Inflammatory macrophage (primary cell): ENCODE data around the gene SLC4A5.
"Not testable (repeated sequence)": the region's sequence is repeated elsewhere in the genome, so short reads cannot be mapped to it uniquely, and the experiment has no call there.

Source experiments
- DNase-seq, 2 donors: peaks; one replicate each; pipeline ENCODE4 v3.0.0-alpha.2; 2020 to 2022

The SLC4A5 gene

GRCh38 chr2:74227646-74228045 is 115.6 kb downstream of the SLC4A5 start:
- no peak for DNase-seq

DNA sequence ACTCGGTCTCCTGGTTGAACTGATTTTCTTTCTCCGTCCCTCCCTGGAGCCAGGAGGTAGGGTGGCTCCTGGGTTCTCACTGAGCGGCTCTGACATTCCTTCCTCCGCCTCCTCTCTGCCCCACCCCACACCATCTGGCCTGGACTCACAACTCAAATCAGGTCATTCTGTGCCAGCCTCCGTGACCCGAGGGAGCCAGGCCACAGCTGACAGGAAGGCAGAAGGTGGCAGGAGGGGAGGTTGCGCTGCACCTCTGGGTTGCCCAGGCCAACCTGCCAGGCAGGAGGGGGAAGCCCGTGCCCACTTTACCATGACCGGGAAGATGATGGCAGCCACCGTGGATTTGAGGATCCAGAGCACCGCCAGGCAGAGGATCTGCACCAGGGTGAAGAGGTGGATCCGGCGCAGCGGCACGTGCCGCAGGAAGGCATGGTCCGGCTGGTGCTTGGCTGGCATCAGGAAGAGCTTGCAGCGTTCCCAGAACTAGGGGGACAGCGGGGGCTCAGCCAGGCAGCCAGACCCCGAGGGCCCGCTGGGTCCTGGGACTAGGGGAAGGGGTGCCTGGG is 116.5 kb downstream of the SLC4A5 start:
- DNase-seq: no peak

- DNase-seq: no peak
Measured at GRCh38 chr2:74225698-74226459, 117.3 kb downstream of the SLC4A5 start.

DNA sequence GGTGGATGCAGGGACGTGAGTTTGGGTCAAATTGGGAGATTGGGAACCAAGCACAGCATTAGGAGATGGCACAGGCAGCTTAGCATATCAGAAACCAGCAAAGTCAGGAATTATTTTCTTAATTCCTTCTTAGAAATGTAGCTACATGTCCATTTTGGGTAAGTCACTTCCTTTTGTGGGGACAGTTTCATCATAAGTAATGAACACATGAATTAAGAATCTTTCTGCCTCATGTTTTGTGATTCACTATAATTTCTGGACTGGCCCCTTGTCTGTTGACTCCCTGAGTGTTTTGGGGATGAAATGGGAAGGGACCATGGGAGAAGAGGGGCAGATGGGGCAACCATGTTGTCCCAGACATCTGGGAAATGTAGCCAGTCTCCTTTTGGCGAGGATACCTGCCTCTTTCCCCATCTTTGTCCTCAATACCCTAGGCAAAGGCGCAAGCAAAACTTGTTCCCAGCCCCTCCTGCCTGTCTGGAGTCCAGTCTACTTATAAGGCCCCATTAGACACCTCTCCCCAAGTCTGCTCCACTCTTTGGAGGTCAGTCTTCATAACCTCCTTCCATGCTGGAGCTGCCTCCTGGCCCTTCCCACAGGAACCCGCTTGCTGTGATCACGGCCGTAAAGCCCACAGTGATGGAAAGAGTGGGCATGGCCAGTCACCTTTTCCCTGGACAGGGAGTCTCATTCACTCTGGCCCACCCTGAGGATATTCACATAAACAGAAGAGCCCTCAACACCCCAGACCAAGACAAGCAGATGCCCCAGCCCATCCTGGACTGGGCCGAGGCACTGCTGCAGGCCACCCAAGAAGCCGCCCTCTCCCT is 119.1 kb downstream of the SLC4A5 start:
- DNase-seq: peak in 1 of 2 donors; percentile 32

GRCh38 chr2:74222300-74222650 is 120.9 kb downstream of the SLC4A5 start:
- DNase-seq: no peak

DNA sequence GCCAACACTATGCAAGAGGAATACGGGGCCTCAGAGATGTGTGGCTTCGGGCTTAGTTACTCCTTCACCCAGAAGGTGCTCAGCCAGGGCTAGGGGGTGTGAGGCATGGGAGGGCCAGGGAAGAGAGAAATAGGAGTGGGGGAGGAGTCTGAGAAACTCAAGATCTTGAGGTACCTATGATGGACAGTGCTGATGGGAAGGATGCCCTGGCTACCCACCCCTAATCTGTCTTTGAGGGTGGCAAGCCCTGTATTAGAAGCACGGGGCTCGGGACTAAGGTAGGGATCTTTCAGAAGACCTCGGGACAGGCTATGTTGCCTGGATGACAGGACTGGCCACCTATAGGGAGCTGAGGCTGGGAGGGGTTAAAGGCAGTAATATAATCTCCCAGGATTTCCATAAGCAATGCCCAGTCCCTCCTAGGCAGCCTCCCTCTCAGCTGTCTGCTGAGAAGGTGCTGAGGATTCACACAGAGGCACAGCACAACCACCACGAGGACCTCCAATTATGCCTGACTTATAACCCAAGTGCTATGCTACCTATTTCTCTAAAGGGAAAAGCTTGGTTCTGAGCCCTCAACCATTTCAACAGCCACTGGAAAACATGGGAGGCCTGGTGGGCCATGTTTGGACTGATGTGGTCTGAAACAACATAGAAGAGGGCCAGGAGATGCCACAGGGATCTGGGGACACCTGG is 121.5 kb downstream of the SLC4A5 start:
- DNase-seq: no peak

DNA sequence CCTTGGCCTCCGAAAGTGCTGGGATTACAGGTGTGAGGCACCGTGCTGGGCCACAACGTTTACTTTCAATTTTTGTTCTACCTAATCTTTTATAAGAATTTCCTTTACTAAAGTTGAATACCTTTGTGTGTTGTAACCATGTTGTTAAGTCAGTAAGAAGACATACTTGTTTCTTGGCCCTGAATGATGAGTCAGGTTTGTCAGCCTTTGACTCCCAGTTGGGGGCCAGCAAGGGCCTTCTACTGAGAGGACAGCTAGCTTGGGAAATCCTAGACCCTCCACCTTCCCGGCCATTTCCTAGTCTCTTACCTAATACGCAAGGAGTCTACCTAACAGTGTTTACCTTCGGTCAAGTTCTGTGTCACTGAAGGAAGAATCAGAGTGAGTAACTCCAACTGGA is 122.1 kb downstream of the SLC4A5 start:
- DNase-seq: no peak

GRCh38 chr2:74219846-74220486 is 123.2 kb downstream of the SLC4A5 start:
- DNase-seq: no peak

DNA sequence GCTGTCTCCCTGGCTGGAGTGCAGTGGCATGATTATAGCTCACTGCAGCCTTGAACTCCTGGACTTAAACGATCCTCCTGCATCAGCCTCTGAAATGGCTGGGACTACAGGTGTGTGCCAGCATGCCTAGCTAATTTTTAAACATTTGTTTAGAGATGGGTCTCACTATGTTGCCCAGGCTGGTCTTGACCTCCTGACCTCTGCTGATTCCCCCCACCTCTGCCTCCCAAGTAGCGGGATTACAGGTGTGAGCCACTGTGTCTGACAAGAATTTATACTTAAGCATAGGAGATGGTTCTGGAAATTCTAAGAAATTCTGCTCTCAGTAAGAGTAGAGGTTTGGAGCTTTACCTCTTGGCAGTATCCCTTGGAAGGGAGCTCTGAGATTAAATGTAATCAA is 126.6 kb downstream of the SLC4A5 start:
- no peak for DNase-seq

DNA sequence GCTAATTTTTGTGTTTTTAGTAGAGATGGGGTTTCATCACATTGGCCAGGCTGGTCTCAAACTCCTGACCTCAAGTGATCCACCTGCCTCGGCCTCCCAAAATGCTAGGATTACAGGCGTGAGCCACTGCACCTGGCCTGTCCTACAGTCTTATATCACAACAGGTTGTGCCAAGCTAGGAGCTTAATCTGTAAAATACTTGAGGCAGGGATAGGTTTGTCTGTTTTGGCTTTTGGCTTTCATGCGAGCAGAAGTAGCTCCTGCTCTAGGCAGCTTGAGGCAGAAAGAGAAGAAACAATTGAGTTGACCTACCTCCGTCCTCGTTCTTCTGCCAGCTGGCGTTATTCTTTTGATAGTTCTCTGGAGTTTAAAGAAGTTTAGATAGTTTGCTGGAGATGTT is 127.4 kb downstream of the SLC4A5 start:
- DNase-seq: not testable (repeated sequence)

DNA sequence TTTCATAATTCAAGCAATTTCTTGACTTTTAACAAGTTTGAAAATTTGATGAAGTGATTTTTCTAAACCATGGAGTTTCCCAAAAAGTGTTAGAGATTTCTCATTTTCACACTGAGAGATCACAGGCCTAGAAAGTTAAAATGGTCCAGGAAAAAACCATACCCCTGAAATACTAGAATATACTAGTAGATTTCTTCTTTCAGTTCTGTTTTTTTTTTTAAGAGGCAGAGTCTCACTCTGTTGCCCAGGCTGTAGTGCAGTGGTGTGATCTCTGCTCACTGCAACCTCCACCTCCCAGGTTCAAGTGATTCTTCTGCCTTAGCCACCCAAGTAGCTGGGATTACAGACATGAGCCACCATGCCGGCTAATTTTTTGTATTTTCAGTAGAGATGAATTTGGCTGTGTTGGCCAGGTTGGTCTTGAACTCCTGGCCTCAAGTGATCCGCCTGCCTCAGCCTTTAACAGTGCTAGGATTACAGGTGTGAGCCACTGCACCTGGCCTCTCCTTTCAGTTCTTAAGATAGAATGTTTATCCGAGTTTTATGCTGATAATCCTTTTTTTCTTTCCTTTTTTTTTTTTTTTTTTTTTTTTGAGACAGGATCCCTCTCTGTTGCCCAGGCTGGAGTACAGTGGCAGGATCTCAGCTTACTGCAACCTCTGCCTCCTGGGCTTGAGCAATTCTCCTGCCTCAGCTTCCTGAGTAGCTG is 130.4 kb downstream of the SLC4A5 start:
- DNase-seq: no peak

DNA sequence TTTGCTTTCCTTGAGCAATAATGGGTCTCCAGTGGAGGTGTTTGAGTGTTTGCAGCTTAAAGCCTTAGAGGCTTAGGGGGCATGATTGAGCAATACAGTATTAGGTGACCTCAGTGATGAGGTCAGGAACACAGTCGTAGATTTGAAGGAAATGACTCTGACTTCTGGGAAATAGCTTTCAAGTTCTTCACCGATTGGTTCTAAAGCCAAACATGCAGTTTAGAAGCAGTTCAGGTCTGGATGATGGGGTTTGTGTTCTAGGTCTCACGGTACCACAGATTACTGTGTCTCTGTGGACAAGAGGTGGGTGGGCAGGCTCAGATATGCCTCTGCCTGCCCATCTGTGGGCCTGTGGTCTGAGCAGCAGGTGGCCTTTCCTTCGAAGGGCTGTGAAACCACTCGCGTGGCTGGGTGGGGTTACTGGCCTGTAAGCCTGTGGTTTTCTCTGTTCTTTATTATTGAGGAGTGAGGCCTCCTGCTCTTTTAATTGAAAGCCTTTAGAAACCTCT is 137.0 kb downstream of the SLC4A5 start:
- peak; percentile 38 to 53 for DNase-seq

- DNase-seq: no peak
Measured at GRCh38 chr2:74205596-74205995, 137.6 kb downstream of the SLC4A5 start.

GRCh38 chr2:74205113-74205512 is 138.1 kb downstream of the SLC4A5 start:
- no peak for DNase-seq

DNA sequence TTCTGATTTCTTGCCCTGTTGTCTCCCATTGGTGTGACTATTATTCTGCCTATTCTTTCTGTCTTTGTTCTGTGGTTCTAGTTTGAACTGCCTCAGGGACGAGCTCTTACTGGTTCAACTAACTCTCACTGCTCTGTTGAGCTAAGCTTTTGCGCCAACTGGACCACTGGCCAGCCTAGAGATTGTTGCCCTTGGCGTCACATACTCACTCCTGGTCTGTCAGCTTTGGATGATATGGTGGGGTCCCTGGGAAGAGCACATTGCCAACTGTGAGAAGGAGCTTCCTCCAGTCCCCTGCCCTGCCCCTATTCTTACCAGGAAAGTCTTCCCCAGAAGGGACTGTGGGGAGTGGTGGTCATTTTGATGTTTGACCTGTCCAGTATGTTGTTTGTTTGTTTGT is 138.8 kb downstream of the SLC4A5 start:
- DNase-seq: no peak

DNA sequence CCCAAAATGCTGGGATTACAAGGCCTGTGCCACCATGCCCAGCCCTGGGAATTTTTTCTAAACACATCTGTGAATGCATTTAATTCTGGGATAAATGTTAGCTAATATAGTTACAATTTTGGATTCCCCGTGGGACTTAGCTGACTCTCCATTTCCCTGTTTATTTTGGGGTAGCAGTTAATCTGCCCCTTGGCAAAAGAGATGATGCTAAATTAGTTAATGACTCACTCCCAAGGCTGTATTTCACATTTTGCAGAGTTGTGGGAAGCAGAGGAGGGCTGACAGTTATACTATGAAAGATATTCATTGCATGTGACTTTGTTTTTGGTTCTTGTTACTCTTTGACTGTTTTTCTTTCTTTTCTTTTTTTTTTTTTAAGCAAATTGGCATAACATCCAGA is 141.6 kb downstream of the SLC4A5 start:
- DNase-seq: peak in 1 of 2 donors; percentile 36

GRCh38 chr2:74201196-74201595 is 142.0 kb downstream of the SLC4A5 start:
- DNase-seq: no peak

DNA sequence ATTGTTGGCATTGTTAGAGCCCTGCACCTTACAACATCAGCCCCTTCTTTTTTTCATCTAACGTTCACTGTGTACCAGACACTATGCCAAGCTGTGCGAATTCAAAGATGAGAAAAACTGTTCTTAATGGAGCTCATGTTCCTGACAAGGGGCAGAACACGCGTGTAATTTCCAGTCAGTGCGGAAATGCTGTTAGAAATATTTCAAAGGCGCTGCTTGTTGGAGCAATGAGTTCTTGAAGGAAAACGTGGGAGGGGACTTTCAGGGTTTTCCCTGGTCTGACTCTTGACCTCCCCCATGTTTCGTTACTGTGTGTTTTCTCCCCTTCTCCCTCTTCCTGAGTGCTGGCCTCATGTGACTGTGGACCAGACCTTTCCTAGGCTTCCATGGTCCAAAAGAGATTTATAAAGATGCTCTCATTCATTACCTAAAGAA is 143.3 kb downstream of the SLC4A5 start:
- DNase-seq: peak; percentile 47 to 76

GRCh38 chr2:74199275-74199701 is 143.9 kb downstream of the SLC4A5 start:
- no peak for DNase-seq

- DNase-seq: peak; percentile 99
Measured at GRCh38 chr2:74198461-74199274, 144.5 kb downstream of the SLC4A5 start, which contains the start of gene MTHFD2. MTHFD2 (plus strand) TSS chr2:74198615; CDS start chr2:74198642, 27 bp downstream.
